Central memory CD4-positive, alpha-beta T cell (primary cell): ENCODE measurements around the gene ULK2.

ENCODE experiments used
- DNase-seq: peaks from one replicate; pipeline ENCODE4 v3.0.0; 2022

ULK2 gene

GRCh38 chr17:19724501-19725420 is 143.0 kb downstream of the ULK2 start:
- peak; percentile 33 for DNase-seq

- no peak for DNase-seq
Measured at GRCh38 chr17:19723964-19724363, 143.8 kb downstream of the ULK2 start.
